Esophagus mucosa (tissue), 1 donor: ENCODE measurements around the gene TCEA2. TPM values are rescaled to one million over a fixed set of nuclear protein-coding genes. Genes with fewer than 3 reads are reported as not detected.

Experiments
- ATAC-seq: fragments of 200-7000 bp; cut with Tn5 transposase; one replicate; pipeline ENCODE4 v1.9.1; 2020
- total RNA-seq: library from RNA; stranded (reverse); gene quantifications from one replicate; pipeline ENCODE4 v1.2.4, GENCODE V29; 2023
- donor health status: DM: yes; HTN: yes; CAD: no.

The TCEA2 gene
- total RNA-seq, 1 donor from 2014 or later = 6.8 TPM

GRCh38 chr20:64035933-64036345 is 27.1 kb upstream of the TCEA2 start, which contains the start of gene C20orf204:
TSS of gene C20orf204 (plus strand) at chr20:64036182. CDS start at chr20:64036324, 142 bp downstream.
- no peak for ATAC-seq

DNA sequence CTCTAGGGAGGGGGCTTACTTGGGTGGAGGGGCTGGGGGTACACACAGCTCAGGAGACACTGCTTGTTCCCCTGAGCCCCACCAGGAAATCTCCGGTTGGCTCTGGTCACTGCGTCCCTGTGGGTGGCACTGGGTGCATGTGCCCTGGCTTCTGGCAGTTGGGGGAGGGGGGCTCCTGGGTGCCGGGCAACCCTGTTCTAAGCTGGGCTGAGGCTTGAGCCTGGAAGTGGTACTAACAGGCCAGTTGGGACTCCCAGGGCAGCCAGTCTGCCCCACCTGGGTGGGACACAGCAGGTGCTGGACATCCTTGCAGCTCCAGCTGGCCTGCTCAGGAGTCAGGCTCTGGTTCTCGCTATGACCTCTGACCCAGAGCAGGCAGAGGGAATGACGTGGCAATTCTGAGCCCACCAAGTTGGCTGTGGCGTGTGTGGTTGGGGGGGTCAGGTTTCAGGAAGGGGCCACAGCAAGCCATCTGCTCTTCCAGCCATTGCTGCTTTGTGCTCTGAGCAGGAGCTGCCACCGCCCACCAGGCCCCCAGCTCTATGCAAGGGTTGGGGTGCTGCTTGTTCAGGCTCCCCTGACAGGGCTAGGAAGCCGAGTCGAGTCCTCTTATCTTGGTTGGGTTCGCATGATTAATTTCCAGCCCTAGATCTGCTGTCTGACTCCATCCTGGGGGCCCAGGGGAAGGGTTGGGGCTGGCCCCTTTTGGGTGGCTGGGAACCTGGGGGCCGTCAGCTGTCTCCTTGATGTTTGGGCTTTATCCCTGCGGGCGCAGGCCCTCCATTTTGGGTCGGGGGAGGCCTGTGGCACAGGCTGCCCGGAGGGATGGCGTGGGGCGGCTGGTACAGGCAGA is 26.4 kb upstream of the TCEA2 start:
- no peak for ATAC-seq

DNA sequence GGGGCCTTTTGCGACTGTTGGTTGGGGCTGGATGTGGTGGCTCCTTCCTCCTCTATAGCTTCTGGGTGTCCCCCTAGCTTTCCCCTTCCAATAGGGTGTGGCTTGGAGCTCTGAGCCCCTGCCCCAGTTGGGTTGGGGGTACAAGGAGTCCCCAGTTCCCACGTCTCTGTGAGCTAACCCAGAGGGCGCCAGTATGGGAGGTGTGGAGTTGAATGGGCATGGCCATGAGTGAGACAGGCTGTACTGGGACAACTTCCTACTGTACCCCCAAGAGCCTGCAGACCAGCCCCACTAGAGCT is 25.9 kb upstream of the TCEA2 start:
- no peak for ATAC-seq

- peak; percentile 3 for ATAC-seq
Observed at GRCh38 chr20:64037498-64038213, 25.3 kb upstream of the TCEA2 start.

- ATAC-seq = peak; percentile 52
Observed at GRCh38 chr20:64038224-64038564, 24.8 kb upstream of the TCEA2 start.

DNA sequence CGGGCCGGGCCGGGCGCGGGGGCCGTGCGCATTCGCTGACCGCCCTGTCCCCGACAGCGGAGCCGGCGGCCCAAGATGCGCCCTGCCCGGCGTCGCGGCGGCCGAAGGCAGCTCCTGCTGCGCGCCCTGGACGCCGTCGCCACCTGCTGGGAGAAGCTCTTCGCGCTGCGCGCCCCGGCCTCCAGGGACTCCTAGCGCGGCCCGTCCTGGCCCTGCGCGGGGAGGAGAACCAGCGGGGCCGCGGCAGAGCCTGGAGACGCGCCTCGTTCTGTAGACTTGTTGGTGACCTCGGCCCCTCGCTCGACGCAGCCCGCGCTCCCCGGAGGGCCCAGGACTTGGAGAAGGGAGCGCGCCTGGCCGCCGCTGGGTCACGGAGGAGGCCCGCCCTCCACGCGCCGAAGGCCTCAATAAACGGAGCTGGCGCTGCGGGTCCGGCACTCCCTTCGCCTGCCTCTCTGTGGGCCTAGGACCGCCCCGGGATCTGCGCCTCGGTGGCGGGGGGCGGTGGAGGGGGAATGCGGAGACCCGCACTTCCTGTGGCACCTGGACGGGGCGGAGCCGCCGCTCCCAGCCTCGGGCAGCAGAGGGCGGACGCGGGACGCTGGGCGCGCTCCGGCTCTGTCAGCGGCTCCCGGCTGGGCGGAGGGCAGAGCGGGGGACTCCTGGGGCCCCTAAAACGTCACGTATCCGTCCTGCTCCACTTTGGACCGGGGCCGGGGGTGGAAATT is 24.3 kb upstream of the TCEA2 start:
- peak; percentile 77 for ATAC-seq

DNA sequence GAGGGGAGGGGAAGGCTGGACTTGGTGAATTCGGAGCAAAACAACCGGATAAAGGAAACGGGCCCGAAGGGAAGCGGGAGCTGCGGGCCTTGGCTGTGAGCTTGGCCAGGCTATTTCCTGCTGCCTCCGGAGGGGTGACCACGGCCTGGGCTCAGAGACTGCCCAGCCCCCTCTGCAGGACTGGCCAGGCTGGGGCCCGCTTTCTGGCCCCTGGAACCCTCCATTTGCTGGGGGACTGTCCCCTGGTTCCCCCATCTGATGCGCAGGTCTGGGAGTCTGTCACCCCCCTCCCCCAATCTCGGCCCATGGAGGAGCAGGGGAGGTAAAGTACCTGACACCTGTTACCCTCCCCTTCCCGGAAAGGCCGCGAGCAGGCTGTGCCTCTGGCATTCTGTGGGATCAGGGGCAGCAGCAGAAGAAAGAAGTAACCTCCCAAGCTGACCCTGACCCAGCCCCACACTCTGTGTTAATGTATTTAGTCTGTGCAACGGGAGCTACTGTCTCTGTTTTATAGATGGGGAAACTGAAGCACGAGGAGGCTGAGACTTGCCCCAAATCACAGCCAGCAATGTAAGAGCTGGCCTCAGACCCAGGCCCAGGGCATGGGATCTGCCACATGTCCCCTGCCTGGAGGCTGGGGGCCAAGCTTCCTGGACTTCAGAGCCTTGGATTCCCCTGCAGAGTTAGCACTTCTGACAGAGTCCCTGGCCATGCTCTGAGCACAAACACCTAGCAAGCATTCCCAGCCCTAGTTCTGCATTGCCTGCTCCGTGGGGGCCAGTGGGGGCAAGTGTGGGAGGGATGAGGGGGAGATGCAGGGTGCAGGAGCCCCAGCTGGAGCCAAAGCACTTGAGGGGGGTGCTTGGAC is 23.5 kb upstream of the TCEA2 start:
- ATAC-seq = peak; percentile 19

DNA sequence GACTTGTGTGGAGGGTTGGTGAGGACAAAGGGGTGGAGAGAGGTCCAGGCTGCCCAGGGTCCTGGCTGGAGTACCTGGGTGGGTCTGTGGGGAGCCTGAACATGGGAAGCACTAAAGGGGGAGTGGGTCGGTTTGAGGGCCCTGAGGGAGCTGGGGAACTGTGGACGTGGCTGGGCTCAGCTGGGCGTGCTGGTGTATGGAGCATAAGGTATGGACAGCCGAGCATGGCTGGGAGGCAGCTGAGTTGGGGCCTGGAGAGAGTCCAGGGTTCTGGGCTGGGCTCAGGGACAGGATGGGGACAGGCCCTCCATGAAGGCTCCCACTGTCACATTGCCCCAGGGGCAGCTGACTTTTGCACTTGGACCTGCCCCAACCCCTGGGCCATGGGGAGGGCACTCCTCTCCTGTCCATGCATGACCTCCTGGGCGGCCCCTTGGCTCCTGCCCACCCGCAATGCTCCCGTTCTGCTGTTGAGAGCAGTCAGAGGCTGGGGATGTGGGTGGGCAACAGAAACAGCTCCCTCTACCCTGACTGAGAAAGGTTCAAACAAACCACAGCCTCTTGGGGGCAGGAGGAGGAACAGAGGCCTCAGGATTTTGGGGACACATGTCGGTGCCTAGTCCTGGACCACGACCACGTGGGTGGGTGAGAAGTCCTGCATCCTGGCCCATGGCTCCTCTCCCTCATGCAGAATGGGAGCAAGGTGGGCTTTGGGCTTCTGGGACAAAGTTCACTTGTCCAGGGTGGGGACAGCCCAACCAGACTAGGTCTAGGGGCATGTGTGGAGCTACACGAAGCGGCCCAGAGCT is 22.6 kb upstream of the TCEA2 start:
- no peak for ATAC-seq

DNA sequence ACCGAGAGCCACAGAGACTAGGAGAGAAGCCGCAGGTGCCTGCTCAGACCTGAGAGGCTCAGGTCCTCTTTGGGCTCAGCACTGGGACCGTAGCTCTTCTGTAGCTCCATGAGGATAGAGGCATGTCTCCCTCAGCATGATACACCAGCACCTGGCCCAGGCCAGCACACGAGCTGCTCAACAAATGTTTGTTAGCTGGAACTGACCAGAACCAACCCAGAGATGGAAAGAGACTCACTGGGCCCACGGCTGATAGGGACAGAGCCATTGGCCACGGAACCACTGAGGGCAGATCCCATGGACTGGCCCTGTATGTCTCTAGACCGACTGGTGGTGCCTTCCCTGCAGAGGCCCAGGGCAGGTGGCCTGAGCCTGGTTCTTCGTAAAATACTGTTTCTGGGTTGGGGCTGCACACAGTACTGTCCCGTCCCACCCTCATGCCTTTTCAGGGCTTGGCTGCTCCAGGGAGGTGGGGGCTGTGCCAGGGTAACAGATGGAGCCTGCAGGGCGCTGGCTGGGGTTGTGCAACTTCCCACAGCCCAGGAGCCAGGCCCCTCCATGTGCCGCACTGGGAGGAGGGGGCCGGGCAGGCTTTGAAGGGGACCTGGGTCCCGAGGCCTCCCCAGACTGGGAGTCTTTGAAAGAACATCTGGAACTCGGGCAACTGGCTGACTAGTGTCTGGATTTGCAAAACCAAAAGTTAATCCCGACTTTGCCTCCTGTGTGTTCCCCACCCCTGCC is 21.8 kb upstream of the TCEA2 start:
- ATAC-seq = no peak

- no peak for ATAC-seq
Observed at GRCh38 chr20:64041781-64042053, 21.3 kb upstream of the TCEA2 start.

- no peak for ATAC-seq
Observed at GRCh38 chr20:64042054-64042781, 20.8 kb upstream of the TCEA2 start.

DNA sequence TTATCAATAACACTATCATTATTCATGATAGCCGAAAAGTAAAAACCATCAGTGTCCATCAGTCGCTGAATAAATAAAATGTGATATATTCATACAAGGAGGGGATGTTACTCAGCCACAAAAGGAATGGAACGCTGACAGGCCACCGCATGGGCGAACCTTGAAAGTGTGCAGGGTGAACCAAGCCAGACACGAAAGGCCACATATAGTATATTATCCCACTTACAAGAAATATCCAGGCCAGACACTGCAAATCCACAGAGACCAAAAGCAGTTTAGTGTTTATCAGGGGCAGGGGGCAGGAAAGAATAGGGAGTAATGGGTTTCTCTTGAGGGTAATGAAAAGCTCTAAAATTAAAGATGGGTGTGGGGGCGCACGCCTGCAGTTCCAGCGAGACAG is 19.2 kb upstream of the TCEA2 start:
- ATAC-seq = no peak

DNA sequence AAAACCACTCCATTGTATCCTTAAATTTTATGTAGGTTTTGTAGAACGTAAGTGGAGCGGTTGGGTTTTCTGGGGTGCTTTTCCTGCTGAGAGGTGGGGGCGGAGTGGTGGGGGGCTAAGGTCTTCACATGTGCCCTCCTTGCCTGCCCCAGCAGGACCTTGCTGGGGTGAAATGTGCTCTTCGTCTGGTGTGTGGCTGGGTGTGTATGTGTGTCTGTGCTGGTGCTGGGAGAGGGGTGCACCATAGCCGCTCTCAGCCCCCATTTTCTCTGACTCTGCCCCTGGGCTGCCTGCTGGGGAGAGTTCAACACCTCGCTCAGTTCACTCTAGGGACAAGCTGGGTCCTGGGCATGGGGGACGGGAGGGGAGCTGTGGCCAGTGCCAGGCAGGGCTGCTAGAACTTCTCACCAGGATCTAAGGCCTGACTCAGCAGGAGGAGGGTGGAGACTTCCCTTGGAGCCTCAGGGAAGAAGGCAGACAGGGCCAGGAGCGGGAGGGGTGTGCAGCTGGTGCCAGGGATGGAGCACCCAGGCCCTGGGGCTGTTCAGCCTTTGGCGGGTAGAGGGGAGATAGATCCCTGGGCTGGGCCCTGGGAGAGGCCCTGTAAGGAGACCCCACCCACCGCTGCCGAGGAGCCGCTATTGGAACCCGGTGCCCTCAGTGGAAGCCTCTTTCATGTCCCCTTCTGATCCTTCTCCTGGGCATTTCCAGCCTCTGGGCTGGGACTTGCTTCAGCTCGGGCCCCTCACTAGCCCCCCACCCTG is 18.3 kb upstream of the TCEA2 start:
- ATAC-seq = peak; percentile 57

DNA sequence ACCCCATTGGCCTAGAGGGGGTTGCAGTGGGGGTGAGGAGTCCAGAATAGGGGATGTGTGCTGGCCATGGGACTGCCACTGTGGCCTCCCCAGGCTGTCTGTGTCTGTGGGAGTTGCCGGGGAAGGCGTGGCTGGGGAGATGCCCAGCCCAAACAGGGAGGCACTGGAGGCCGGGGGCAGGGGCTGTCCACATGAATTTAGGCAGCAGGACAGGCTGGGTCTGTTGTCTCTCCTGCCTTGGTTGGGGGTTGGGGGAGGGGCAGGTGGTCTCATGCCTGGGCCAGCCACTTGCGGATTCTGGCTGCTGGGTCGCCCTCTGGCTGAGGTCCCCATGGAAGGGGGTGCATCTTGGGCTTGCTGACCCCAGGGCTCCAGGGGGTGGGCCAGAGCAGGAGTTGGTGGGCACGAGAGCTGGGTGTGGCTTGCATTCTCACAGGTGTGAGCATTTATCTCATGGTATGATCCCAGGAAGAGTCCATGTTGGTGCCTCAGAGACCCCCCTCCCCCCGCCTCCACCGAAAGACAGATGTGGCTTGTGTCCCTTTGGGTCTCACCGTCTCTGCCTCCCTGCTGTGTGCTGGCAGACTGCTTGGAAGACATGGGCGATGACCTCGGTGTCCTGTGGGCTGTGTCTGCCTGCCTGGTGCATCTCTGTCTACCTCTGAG is 17.5 kb upstream of the TCEA2 start:
- peak; percentile 19 for ATAC-seq

DNA sequence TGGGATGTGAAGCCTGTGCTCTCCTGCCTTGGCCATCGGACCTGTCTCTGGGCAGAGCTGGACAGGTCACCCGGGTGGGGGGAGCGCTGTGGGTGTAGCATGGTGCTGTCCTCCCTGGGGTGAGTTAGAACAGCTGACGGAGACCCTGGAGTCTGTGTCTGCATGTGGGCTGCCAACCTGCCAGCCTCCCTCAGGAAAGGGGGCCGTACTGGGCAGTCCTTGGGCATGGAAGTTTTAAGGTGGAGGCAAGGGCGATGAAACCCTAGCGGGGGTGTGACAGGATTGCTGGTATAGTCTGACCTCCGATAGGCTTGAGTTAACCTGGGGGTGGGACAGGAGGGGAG is 16.0 kb upstream of the TCEA2 start:
- no peak for ATAC-seq

- ATAC-seq = no peak
Observed at GRCh38 chr20:64047968-64048401, 15.0 kb upstream of the TCEA2 start.

DNA sequence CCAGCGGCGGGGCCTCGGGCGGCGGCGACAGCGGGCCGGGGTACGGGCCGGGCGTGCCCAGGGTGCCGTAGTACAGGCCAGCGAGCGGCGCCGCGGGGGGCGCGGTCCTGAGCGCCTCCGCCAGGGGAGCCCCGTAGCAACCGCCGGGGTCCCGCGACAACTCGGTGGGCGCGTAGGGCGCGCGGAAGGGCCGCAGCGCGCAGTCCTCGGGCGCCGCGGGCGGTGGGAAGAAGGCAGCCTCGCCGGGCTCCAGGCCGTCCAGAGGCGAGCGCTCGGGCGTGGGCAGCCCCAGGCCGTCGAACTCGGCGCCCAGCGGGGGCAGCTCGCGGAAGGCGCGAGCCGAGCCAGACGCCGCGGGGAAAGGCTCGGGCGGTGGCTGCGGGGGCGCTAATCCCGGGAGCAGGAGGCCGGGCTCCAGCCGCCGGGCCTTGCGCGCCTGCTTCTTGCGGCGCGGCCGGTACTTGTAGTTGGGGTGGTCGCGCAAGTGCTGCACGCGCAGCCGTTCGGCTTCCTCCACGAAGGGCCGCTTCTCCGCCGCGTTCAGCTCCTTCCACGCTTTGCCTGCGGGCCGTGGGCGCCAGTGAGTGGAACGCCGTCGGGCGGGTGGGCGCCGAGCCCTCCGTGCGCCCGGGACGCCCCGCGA is 14.5 kb upstream of the TCEA2 start:
- ATAC-seq = no peak

DNA sequence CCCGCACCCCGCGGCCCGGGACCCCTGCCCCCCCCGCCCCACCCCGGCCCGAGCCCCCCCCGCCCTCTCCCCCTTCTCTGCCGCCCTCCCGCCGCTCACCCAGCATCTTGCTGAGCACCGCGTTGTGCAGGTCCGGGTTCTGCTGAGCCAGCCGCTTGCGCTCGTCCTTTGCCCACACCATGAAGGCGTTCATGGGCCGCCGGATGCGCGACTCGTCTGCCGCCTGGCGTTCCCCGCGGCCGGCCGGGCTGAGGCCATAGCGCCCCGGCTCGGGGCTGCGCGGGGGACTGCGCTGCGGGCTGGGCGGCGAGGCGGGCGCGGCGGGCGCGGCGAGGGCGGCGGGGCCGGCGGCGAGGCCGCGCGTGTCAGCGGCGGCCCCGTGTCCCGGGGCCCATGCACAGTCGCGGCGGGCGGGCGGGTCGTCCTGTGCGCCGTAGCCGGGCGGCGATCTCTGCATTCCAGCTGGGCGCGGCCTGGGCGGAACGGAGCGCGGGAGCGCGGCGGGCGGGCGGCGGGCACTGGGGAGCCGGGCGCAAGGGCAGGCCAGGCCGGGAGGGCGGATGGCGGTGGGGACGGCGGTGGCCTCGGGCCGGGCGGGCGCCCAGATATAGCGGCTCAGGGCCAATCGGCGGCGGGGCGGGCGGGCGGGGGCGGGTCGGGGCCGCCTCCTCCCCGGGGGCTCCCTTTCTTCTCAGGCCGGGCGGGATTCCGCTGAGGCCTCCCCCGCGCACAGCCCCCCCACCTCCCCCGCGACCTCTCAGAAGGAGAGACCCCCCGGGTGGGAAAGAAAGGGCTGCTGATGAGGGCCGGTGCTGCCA is 13.7 kb upstream of the TCEA2 start, which contains the start of gene SOX18:
Gene SOX18 (minus strand): TSS at position 580 of the 818 bp plus-strand sequence. CDS start 123 bp downstream, at position 457.
- no peak for ATAC-seq
